AG04449 (cell line): ENCODE data around the gene ARHGEF25.
A peak's percentile ranks its signal among the peaks of the same experiment; 100 is the strongest.
"Not testable (repeated sequence)": the region's sequence is repeated elsewhere in the genome, so short reads cannot be mapped to it uniquely, and the experiment has no call there.

Source experiments
- CTCF ChIA-PET: fragments of 350-600 bp; formaldehyde crosslinking; extraction: SDS; loops from one replicate; lab custom pipeline; 2021; ENCODE audit warnings: antibody characterized with exemption; lab: Yijun Ruan, JAX
- POLR2A ChIA-PET: fragments of 400-600, 350-600 bp; formaldehyde crosslinking; extraction: SDS; loops from one replicate; lab custom pipeline; 2020; ENCODE audit warnings: antibody characterized with exemption, inconsistent platforms; lab: Yijun Ruan, JAX
- DNase-seq: peaks from one replicate; pipeline ENCODE4 v3.0.0-alpha.2; 2010; ENCODE audit warnings: low read depth, low spot score
- H3K4me3 ChIP-seq: 2 replicates; pipeline ENCODE4 v1.5.1; 2011; ENCODE audit warnings: low read depth, mild to moderate bottlenecking, control low read depth, low read length
- TF ChIP-seq, protein P1 (sequence below): IDR thresholded peaks from one replicate; pipeline ENCODE4 v1.5.1; 2011; ENCODE audit warnings: mild to moderate bottlenecking, moderate library complexity, low read length, control low read depth, inconsistent platforms; ENCODE audit not compliant: insufficient read depth; ENCODE audit errors: missing control alignments

The ARHGEF25 gene

DNA sequence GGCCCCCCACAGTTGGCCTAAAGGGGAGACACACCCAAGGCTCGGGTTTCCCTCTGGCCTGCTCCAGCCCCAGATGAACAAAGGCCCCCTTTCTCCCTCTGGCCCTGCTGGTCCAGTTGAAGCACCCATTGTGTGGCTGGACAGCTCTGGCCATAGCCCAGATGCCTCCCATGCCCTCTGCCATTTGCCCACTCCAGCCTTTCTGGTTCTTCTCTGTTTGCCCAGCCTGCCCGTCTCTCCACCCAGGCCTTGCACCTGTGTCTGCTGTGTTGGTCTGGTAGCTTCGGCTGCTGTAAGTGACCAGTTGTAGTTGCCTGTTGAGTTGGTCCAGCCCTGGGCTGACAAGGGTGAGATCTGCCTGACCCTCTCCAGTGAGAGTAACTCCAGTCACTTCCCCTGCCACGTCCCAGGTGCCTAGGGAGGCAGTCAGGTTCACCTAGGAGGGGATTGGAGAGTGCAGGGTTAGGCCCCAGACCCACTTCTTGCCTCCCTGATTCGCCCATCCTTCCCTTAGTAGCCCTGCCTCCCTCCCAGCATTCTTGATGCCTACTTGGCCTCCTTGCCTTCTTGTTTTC, 18.7 kb downstream of the ARHGEF25 start:
- H3K4me3 ChIP-seq, result no peak overlapping the region
- CTCF ChIA-PET, result interaction anchor here (1.2 to 8.0 kb wide), 8 partner anchors 9 to 94 kb away, joined by 4 to 159 read pairs (median 6); no protein-coding TSS in a partner anchor
- POLR2A ChIA-PET, result no interaction called here
- TF ChIP-seq, protein P1, sequence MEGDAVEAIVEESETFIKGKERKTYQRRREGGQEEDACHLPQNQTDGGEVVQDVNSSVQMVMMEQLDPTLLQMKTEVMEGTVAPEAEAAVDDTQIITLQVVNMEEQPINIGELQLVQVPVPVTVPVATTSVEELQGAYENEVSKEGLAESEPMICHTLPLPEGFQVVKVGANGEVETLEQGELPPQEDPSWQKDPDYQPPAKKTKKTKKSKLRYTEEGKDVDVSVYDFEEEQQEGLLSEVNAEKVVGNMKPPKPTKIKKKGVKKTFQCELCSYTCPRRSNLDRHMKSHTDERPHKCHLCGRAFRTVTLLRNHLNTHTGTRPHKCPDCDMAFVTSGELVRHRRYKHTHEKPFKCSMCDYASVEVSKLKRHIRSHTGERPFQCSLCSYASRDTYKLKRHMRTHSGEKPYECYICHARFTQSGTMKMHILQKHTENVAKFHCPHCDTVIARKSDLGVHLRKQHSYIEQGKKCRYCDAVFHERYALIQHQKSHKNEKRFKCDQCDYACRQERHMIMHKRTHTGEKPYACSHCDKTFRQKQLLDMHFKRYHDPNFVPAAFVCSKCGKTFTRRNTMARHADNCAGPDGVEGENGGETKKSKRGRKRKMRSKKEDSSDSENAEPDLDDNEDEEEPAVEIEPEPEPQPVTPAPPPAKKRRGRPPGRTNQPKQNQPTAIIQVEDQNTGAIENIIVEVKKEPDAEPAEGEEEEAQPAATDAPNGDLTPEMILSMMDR, result no peak
- DNase-seq, result no peak

DNA sequence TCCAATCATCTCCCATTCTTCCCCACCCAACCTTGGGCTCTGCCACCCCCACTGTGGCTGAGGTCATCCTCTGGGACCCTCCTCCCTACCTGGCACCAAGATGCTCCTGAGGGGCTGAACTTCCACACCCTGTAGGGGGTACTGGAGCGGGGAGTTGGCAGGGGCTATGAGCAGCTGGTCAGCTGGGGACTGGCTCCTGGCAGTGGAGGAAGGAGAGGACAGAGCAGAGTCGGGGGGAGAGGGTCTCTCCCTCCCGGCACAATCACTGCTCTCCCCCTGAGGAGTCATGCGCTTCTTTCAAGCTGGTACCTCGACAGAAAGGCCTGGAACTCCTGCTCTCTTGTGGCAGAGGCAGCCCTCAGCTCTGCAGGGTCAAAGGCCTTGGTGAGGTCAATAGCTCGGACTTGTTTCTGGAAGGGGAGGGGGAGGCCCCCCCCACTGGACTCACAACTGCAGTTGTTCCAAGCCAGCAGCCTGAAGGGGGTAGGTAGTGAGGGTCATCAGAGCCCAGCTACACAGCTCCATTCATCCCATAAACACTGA, 19.7 kb downstream of the ARHGEF25 start:
- no peak overlapping the region for H3K4me3 ChIP-seq
- no peak for DNase-seq
- POLR2A ChIA-PET, result no interaction called here
- CTCF ChIA-PET, result interaction anchor here (0.9 to 8.0 kb wide), 8 partner anchors 10 to 93 kb away, joined by 3 to 159 read pairs (median 4); no protein-coding TSS in a partner anchor
- TF ChIP-seq, protein P1, result no peak

DNA sequence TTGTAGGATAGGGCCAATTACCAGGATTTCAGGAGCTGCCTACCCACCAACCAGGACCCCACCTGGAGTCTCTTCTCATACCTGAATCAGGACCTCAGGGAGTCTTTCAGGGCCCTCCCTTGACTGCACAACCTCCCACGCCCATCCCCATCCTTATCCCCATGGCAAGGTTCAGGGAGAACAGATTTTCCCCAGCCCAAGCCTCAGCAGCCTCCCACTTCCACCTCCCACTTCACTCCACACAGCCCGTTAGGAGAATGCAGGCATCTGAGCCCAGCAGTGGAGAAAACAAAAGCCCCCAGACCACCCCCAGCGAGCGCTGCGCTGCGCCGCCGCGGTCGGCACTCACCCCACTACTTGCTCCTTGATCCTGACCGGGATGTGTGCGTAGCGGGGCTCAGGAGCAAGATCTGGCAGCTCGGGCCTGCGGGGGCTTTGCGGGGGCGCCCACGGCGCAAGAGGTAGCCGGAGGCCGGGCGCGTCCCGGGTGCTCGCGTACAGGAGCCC, 20.4 kb downstream of the ARHGEF25 start:
- CTCF ChIA-PET, result interaction anchor here (0.9 to 8.0 kb wide), 6 partner anchors 10 to 93 kb away, joined by 3 to 159 read pairs (median 7); no protein-coding TSS in a partner anchor
- TF ChIP-seq, protein P1, result no peak
- POLR2A ChIA-PET, result interaction anchor here (0.6 kb wide), 1 partner anchor 19 kb away, joined by 3 read pairs; no protein-coding TSS in a partner anchor

DNA sequence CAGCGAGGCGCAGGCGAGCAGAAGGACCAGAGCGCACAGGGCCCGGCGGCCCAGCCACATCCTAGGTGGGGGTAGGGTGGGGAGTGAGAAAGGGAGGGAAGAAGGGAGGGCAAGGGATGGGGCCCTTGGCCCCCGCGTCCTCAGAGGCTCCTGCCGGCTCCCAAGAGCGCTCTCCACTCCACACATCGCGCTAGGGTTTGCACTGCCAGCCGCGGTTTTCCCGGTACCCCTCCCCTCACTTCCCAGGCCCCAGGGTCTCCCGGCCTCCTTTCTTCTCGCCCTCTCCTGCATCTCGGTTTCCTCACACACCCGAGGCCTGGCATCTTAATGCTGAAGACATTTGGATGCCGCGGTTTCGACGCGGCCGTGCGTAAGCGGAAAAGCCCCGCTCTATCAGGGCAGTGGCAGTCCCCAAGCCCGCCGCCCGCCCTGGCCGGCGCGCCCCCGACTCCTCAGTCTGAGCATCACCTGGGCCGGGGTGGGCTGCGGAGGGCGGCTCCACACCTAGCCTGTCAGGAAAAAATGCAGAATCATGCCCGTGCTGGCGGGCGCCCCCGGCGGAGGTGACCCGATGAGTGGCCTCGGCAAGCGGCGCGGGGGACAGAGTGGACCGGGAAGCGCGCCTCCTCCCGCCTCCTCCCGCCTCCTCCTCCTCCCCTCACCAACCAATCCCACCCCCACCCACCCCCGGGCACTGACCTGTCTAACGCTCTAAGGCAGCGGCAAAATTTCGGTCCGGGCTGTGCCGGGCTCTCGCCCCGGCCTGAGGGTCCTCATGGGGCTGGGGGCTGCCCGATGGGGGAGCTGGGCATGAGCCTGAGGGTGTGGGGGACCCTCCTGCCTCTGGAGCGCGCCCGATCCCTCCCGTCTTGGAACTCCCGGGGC, 21.1 kb downstream of the ARHGEF25 start:
- TF ChIP-seq, protein P1, result peak; percentile 3
- ChIA-PET POLR2A (no interaction called here), CTCF (interaction anchor here (0.8 to 8.0 kb wide), 31 partner anchors 8 to 177 kb away, joined by 3 to 159 read pairs (median 5); partner anchors contain the start of genes DTX3, GLI1, INHBE and OS9)
- DNase-seq, result no peak
- peak overlapping the region; percentile 67 for H3K4me3 ChIP-seq

More for the DNA sequence above, 20.4 kb downstream of the ARHGEF25 start:
- no peak for DNase-seq
- peak overlapping the region; percentile 67 for H3K4me3 ChIP-seq

DNA sequence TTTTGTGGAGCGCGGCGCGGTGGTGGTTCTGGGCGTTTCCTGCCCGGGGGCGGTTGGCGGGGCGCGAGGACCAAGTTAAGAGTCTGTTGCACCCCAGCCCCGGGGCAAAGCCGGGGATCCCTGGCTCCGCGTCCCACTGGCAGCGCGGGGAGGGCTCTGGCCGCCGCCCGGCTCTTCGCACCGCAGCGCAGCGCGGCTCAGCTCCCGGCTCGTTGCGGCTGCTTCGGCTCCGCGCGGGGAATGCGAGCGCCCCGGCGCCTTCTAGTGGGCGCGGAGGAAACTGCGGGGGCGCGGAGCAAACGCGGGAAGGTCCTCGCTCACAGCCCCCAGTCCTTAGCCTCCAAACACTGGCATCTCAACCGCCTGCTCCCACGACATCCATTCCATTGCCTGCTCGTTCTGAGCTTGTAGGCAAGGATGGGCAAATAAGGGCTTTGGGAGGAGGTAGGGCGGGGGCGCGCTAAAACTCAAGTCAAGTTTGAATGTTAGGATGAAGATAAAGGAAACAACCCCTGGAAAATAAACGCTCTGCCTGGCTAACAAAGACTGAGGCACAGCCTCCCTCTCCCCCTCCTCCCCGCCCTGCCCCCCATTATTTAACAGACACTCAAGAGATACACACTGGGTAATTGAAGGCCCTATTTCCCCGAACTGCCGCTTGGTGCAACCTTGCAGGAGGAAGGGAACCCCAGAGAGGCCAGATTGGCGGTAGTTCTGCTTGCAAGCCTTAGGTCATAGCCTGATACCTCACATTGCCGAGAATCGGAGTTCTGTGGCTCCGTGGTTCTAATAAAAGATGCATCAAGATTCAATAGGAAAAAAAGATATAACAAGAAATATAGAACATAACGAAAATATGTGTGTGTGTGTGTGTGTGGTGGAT, 22.0 kb downstream of the ARHGEF25 start, which contains the start of gene B4GALNT1:
Gene B4GALNT1 (minus strand): TSS at position 244 of the 883 bp plus-strand sequence. CDS start 1,069 bp downstream, outside the sequence.
- TF ChIP-seq, protein P1, result peak; percentile 93
- H3K4me3 ChIP-seq, result peak within 1 kb of the TSS; percentile 67
- CTCF ChIA-PET, result interaction anchor here (0.7 to 8.0 kb wide), 30 partner anchors 9 to 178 kb away, joined by 3 to 159 read pairs (median 5); partner anchors contain the start of genes DTX3, GLI1, INHBE and OS9
- DNase-seq, result no peak
- POLR2A ChIA-PET, result interaction anchor here (0.7 kb wide), 1 partner anchor 14 kb away, joined by 4 read pairs; no protein-coding TSS in a partner anchor

DNA sequence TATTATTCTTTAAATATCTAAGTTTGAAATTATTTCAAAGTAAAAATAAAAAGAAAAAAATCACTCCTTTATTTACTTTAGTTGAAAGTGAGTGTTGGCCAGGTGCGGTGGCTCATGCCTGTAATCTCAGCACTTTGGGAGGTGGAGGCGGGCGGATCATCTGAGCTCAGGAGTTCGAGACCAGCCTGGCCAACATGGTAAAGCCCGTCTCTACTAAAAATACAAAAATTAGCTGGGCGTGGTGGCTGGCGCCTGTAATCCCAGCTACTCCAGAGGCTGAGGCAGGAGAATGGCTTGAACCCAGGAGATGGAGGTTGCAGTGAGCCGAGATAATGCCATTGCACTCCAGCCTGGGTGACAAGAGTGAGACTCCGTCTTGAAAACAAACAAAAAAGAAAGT, 25.5 kb downstream of the ARHGEF25 start:
- CTCF ChIA-PET, result interaction anchor here (0.8 to 3.7 kb wide), 4 partner anchors 26 to 61 kb away, joined by 3 to 41 read pairs (median 4); partner anchors contain the start of gene ARHGEF25
- H3K4me3 ChIP-seq, DNase-seq, POLR2A ChIA-PET: not testable (repeated sequence)
